GM12878 (cell line): ENCODE measurements around the gene SHROOM4. TPM values are rescaled to one million over a fixed set of nuclear protein-coding genes. Genes with fewer than 3 reads are reported as not detected.

Experiments used
- ATAC-seq: fragments of 200-7000 bp; cut with Tn5 transposase; 3 replicates; pipeline ENCODE4 v1.9.1; 2020; ENCODE audit warnings: mild to moderate bottlenecking, moderate library complexity
- BruUV-seq: library from RNA; stranded (reverse); fragments of 400-500 nt; replicated peaks from 2 replicates; lab custom pipeline; 2021; lab: Mats Ljungman, UMichigan
- CTCF ChIA-PET: fragments of 300-600 bp; sonication (Branson Sonifier 250); formaldehyde crosslinking; extraction: SDS; loops from one replicate; lab custom pipeline; 2021; ENCODE audit warnings: inconsistent platforms; lab: Yijun Ruan, JAX
- POLR2A ChIA-PET: fragments of 350-600 bp; formaldehyde crosslinking; extraction: SDS; loops from one replicate; lab custom pipeline; 2021; ENCODE audit warnings: inconsistent platforms; lab: Charles Lee
- RAD21 ChIA-PET: fragments of 300-600 bp; sonication (Branson Sonifier 250); formaldehyde crosslinking; loops from one replicate; lab custom pipeline; 2023; ENCODE audit warnings: antibody characterized with exemption; ENCODE audit not compliant: unreplicated experiment; lab: Charles Lee
- SMC1A ChIA-PET: fragments of 300-600 bp; sonication (Branson Sonifier 250); formaldehyde crosslinking; loops from one replicate; lab custom pipeline; 2023; ENCODE audit not compliant: unreplicated experiment, uncharacterized antibody; lab: Charles Lee
- DNase-seq: peaks from one replicate; pipeline ENCODE4 v3.0.0-alpha.2; 2011; ENCODE audit warnings: low read depth, low spot score
- FAIRE-seq: peaks from 3 replicates; lab custom pipeline; 2011; peaks lifted over from hg19 to GRCh38; lab: Jason Lieb, UNC
- H2AFZ ChIP-seq: 2 replicates; pipeline ENCODE4 v1.6.0; 2011; ENCODE audit warnings: low read depth, low read length, control low read depth; ENCODE audit not compliant: control insufficient read depth
- H3K27ac ChIP-seq: 2 replicates; pipeline ENCODE4 v1.5.1; 2011; ENCODE audit warnings: control low read depth; ENCODE audit not compliant: control insufficient read depth, insufficient read depth
- H3K27me3 ChIP-seq, 2 experiments: replicated peaks in 1 of 2; 2 replicates each; pipeline versions ENCODE4 v1.6.0 to v1.6.1; 2011; ENCODE audit warnings: low read length in 1 of 2; ENCODE audit not compliant: control insufficient read depth in 2 of 2, insufficient read depth in 2 of 2
- H3K36me3 ChIP-seq, 2 experiments: 2 replicates each; pipeline ENCODE4 v1.5.1; 2011; ENCODE audit warnings: low read length in 1 of 2; ENCODE audit not compliant: control insufficient read depth in 2 of 2, insufficient read depth in 2 of 2
- H3K4me1 ChIP-seq: 2 replicates; pipeline ENCODE4 v1.6.1; 2011; ENCODE audit warnings: mild to moderate bottlenecking, low read length, moderate library complexity, mixed read lengths; ENCODE audit not compliant: control insufficient read depth, insufficient read depth
- H3K4me2 ChIP-seq: 2 replicates; pipeline ENCODE4 v1.6.0; 2011; ENCODE audit warnings: control low read depth; ENCODE audit not compliant: control insufficient read depth, insufficient read depth
- H3K4me3 ChIP-seq: fragments of 200-600 bp; sonication (generic); 2 replicates; pipeline ENCODE4 v1.5.1; 2016
- H3K79me2 ChIP-seq: 2 replicates; pipeline ENCODE4 v1.6.0; 2011; ENCODE audit warnings: low read length; ENCODE audit not compliant: control insufficient read depth, insufficient read depth
- H3K9ac ChIP-seq: 2 replicates; pipeline ENCODE4 v1.8.0; 2011; ENCODE audit warnings: low read length, control low read depth, mixed read lengths; ENCODE audit not compliant: control insufficient read depth, insufficient read depth
- H3K9me3 ChIP-seq: replicated peaks from 3 replicates; pipeline ENCODE4 v1.5.1; 2011; ENCODE audit warnings: mild to moderate bottlenecking, low read length; ENCODE audit not compliant: control insufficient read depth, insufficient read depth
- H4K20me1 ChIP-seq: 2 replicates; pipeline ENCODE4 v1.6.0; 2011; ENCODE audit not compliant: control insufficient read depth, insufficient read depth
- ATF7 ChIP-seq: fragments of 450-650 bp; IDR thresholded peaks from 2 replicates; pipeline ENCODE4 v1.6.1; 2016; ENCODE audit warnings: low read depth, mild to moderate bottlenecking
- CBX5 ChIP-seq: sonication (generic); IDR thresholded peaks from 2 replicates; pipeline ENCODE4 v1.6.1; 2016; ENCODE audit warnings: low read depth, moderate library complexity, mild to moderate bottlenecking, inconsistent platforms
- EGR1 ChIP-seq, 2 experiments: IDR thresholded peaks; 1 replicate in 1 of 2; 2 replicates in 1 of 2; pipeline ENCODE4 v1.6.1; 2011 to 2012; ENCODE audit warnings: low read depth in 2 of 2, low read length in 2 of 2, borderline replicate concordance in 1 of 2, mild to moderate bottlenecking in 1 of 2, moderate library complexity in 1 of 2
- IKZF2 ChIP-seq, 2 experiments: fragments of 450-650 bp; IDR thresholded peaks; 2 replicates each; pipeline ENCODE4 v1.6.1; 2017; ENCODE audit warnings: mild to moderate bottlenecking in 2 of 2, moderate library complexity in 2 of 2
- MEF2B ChIP-seq: fragments of 450-650 bp; IDR thresholded peaks from 2 replicates; pipeline ENCODE4 v1.6.1; 2018; ENCODE audit warnings: mild to moderate bottlenecking, moderate library complexity; ENCODE audit not compliant: partially characterized antibody, poor library complexity, severe bottlenecking
- PBX3 ChIP-seq: IDR thresholded peaks from 2 replicates; pipeline ENCODE4 v1.6.1; 2011; ENCODE audit warnings: mild to moderate bottlenecking, low read depth, low read length, moderate library complexity; ENCODE audit not compliant: insufficient replicate concordance
- POLR2A ChIP-seq: IDR thresholded peaks from 2 replicates; pipeline ENCODE4 v1.6.1; 2011; ENCODE audit warnings: low read depth, mild to moderate bottlenecking, low read length
- RBBP5 ChIP-seq: fragments of 200-600 bp; sonication (generic); conservative IDR thresholded peaks from 2 replicates; pipeline ENCODE4 v1.6.1; 2016
- SRF ChIP-seq, 2 experiments: IDR thresholded peaks; 2 replicates each; pipeline ENCODE4 v1.6.1; 2011; ENCODE audit warnings: low read depth in 2 of 2, low read length in 2 of 2, mild to moderate bottlenecking in 1 of 2, moderate library complexity in 1 of 2
- STAT3 ChIP-seq: IDR thresholded peaks from 2 replicates; pipeline ENCODE4 v1.6.1; 2011; ENCODE audit warnings: low read depth, low read length, improper control_type of control experiment
- ZBED1 ChIP-seq: IDR thresholded peaks from 2 replicates; pipeline ENCODE4 v1.6.1; 2016; ENCODE audit warnings: borderline replicate concordance
- WGBS: methylation state at CpG from one replicate; pipeline ENCODE4 v1.1.6; 2016; ENCODE audit warnings: low lambda C conversion rate; ENCODE audit not compliant: insufficient replicate concordance, insufficient coverage; ENCODE audit errors: missing lambda C conversion rate; 5-methylcytosine and 5-hydroxymethylcytosine counted together
- in situ Hi-C: fragments of 300-500 bp; cut with MboI; formaldehyde crosslinking; loops from 9 replicates; pipeline ENCODE4 v1.14.3; 2018; ENCODE audit warnings: mixed read lengths
- intact Hi-C: fragments of 100-400 bp; cut with micrococcal nuclease; formaldehyde crosslinking; loops from one replicate; pipeline ENCODE4 v1.14.2; 2022; ENCODE audit not compliant: unreplicated experiment
- polyA plus RNA-seq, 11 experiments: library from polyadenylated mRNA; depleted of rRNA in 4 of 11; unstranded in 6 of 11; stranded (reverse) in 5 of 11; fragments of >200 nt; fragmentation: Nextera tagmentation in 4 of 11; fragmentation: Illumina TruSeq in 1 of 11; extraction: Ambion mirVana in 4 of 11; extraction: Trizol in 1 of 11; gene quantifications; 1 replicate in 1 of 11; 2 replicates in 10 of 11; pipeline versions ENCODE4 v1.2.1 to v1.2.3, GENCODE V29; 2011 to 2016; ENCODE audit warnings: inconsistent platforms in 2 of 11, missing spikeins in 2 of 11, low read depth in 1 of 11
- total RNA-seq, 4 experiments: library from RNA; depleted of rRNA in 3 of 4; stranded (reverse); fragments of >200 nt in 3 of 4; fragmentation: Illumina TruSeq in 1 of 4; extraction: Trizol in 1 of 4; gene quantifications; 2 replicates each; pipeline versions ENCODE4 v1.2.1 to v1.2.3, GENCODE V29; 2013 to 2021
- TF ChIP-seq, protein P1 (sequence below), 3 experiments: IDR thresholded peaks in 2 of 3; conservative IDR thresholded peaks in 1 of 3; 2 replicates each; pipeline ENCODE4 v1.5.1; 2011; ENCODE audit warnings: low read depth in 3 of 3, low read length in 3 of 3, mild to moderate bottlenecking in 3 of 3, control low read depth in 2 of 3, moderate library complexity in 2 of 3, inconsistent platforms in 1 of 3, mixed read lengths in 1 of 3; ENCODE audit not compliant: control insufficient read depth in 2 of 3, insufficient read depth in 1 of 3; ENCODE audit errors: extremely low read depth in 1 of 3
- TF ChIP-seq, protein P2 (sequence below): fragments of 450-650 bp; IDR thresholded peaks from 2 replicates; pipeline ENCODE4 v1.6.1; 2016; ENCODE audit warnings: mild to moderate bottlenecking
- TF ChIP-seq, protein P3 (sequence below): fragments of 450-650 bp; IDR thresholded peaks from 2 replicates; pipeline ENCODE4 v1.6.1; 2017; ENCODE audit warnings: low read depth, mild to moderate bottlenecking, moderate library complexity

The SHROOM4 gene
- total and polyA plus RNA-seq, 10 of the 15 experiments (the other 5 are each of a cell fraction or from before 2014, with no cell fraction given), result 0.01 to 0.03 TPM; not detected in 8

DNA sequence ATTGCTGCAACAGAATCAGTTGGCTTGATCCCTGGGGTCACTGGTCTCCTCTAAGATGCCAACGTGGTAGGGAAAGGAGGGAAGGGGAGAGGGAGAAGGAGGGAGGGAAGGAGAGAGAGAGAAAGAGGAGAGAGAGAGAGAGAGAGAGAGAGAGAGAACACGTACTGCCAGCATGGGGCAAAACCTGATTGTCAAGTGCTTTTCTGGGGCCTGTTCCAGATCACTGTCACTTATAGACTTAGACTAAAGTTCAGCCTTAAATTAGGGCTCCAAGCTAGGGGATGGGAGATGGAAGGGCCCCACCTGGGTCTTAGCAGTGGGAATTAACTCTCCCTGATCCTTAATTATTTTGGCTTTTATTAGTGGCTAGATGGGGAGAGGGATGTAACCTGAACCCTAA lies 12.9 kb downstream of the SHROOM4 start:
- in situ Hi-C loops, result no loop called here

More for the DNA sequence above, 12.9 kb downstream of the SHROOM4 start:
- Histone ChIP-seq H3K36me3 (no peaks in the 10 kb centered on the region), H3K9me3 (no peaks in the 10 kb centered on the region), H3K27me3 (no peaks in the 10 kb centered on the region; a peak in 1 of 4 replicates), H3K4me1 (no peaks in the 10 kb centered on the region), H3K27ac (no peak overlapping the region), H3K9ac (no peak overlapping the region), H4K20me1 (no peaks in the 10 kb centered on the region), H3K4me2 (no peak overlapping the region), H3K4me3 (no peak overlapping the region), H3K79me2 (no peaks in the 10 kb centered on the region), H2AFZ (no peak overlapping the region)
- ATAC-seq, result no peak
- ChIA-PET SMC1A (interaction anchor here (1.1 to 1.2 kb wide), 2 partner anchors 18 to 24 kb away, joined by 3 to 4 read pairs; no protein-coding TSS in a partner anchor), CTCF (no interaction called here), POLR2A (interaction anchor here (0.6 kb wide), 1 partner anchor 119 kb away, joined by 4 read pairs; no protein-coding TSS in a partner anchor), RAD21 (no interaction called here)
- intact Hi-C loops, result no loop called here
- BruUV-seq, result no TSS peak
- TF ChIP-seq, protein P1, sequence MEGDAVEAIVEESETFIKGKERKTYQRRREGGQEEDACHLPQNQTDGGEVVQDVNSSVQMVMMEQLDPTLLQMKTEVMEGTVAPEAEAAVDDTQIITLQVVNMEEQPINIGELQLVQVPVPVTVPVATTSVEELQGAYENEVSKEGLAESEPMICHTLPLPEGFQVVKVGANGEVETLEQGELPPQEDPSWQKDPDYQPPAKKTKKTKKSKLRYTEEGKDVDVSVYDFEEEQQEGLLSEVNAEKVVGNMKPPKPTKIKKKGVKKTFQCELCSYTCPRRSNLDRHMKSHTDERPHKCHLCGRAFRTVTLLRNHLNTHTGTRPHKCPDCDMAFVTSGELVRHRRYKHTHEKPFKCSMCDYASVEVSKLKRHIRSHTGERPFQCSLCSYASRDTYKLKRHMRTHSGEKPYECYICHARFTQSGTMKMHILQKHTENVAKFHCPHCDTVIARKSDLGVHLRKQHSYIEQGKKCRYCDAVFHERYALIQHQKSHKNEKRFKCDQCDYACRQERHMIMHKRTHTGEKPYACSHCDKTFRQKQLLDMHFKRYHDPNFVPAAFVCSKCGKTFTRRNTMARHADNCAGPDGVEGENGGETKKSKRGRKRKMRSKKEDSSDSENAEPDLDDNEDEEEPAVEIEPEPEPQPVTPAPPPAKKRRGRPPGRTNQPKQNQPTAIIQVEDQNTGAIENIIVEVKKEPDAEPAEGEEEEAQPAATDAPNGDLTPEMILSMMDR (IDR thresholded peaks at IDR 0.05 in 2 of 3, conservative IDR thresholded peaks at IDR 0.05 in 1 of 3; ENCODE audit: control insufficient read depth in 2 of 3, extremely low read depth in 1 of 3, insufficient read depth in 1 of 3, low read depth in 3 of 3, low read length in 3 of 3), result no peak
- TF ChIP-seq ATF7 (no peak), MEF2B (no peak), EGR1 (IDR thresholded peaks at IDR 0.05; ENCODE audit: borderline replicate concordance in 1 of 2, low read depth in 2 of 2, low read length in 2 of 2) (no peak), PBX3 (no peak), SRF (IDR thresholded peaks at IDR 0.05; ENCODE audit: low read depth in 2 of 2, low read length in 2 of 2) (no peak), CBX5 (no peak), STAT3 (no peak), IKZF2 (IDR thresholded peaks at IDR 0.05) (no peak), RBBP5 (no peak), ZBED1 (no peak), POLR2A (no peak)
- TF ChIP-seq, protein P2, sequence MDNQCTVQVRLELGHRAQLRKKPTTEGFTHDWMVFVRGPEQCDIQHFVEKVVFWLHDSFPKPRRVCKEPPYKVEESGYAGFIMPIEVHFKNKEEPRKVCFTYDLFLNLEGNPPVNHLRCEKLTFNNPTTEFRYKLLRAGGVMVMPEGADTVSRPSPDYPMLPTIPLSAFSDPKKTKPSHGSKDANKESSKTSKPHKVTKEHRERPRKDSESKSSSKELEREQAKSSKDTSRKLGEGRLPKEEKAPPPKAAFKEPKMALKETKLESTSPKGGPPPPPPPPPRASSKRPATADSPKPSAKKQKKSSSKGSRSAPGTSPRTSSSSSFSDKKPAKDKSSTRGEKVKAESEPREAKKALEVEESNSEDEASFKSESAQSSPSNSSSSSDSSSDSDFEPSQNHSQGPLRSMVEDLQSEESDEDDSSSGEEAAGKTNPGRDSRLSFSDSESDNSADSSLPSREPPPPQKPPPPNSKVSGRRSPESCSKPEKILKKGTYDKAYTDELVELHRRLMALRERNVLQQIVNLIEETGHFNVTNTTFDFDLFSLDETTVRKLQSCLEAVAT, result no peak
- TF ChIP-seq, protein P3, sequence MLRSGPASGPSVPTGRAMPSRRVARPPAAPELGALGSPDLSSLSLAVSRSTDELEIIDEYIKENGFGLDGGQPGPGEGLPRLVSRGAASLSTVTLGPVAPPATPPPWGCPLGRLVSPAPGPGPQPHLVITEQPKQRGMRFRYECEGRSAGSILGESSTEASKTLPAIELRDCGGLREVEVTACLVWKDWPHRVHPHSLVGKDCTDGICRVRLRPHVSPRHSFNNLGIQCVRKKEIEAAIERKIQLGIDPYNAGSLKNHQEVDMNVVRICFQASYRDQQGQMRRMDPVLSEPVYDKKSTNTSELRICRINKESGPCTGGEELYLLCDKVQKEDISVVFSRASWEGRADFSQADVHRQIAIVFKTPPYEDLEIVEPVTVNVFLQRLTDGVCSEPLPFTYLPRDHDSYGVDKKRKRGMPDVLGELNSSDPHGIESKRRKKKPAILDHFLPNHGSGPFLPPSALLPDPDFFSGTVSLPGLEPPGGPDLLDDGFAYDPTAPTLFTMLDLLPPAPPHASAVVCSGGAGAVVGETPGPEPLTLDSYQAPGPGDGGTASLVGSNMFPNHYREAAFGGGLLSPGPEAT, result no peak
- no peak for FAIRE-seq
- 0% methylated on average over 2 of the region's 2 CpGs for WGBS
- DNase-seq, result no peak
